NCI-H146 treated with DMSO at 0.1 percent for 48 hours (cell line): Measurements from ENCODE around the gene MCRIP2.
A peak's percentile ranks its signal among the peaks of the same experiment; 100 is the strongest.
"Not testable (repeated sequence)": the region's sequence is repeated elsewhere in the genome, so short reads cannot be mapped to it uniquely, and the experiment has no call there.

ENCODE experiments used
- DNase-seq: peaks from one replicate; lab custom pipeline; 2025; ENCODE audit not compliant: unreplicated experiment; lab: John Stamatoyannopoulos, UW

The MCRIP2 gene

DNA sequence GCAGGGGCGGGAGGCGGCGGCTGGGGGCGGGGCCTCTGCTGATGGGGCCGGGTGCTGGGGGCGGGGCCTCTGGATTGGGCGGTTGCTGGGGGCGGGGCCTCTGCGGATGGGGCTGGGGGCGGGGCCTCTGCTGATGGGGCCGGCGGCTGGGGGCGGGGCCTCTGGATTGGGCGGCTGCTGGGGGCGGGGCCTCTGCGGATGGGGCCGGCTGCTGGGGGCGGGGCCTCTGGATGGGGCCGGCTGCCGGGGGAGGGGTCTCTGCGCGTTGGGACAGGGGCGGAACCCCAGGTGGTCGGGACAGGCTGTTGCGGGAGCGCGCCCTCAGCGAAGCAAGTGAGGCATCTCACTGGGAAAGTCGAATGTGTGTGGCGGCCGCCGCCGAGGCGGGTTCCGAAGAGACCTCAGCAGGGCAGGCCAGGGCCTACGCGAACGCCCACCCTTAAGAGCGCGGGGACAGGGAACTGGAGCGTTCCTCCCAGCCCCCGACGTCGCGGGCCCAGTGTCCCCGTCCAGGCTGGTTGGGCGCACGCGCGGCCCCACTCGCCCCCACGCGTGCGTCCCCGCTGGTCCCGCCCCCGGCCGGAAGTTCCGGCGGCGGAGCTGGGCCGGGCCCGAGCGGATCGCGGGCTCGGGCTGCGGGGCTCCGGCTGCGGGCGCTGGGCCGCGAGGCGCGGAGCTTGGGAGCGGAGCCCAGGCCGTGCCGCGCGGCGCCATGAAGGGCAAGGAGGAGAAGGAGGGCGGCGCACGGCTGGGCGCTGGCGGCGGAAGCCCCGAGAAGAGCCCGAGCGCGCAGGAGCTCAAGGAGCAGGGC, 38.4 kb downstream of the MCRIP2 start, which contains the start of gene STUB1:
Gene STUB1 (plus strand): TSS at position 597 of the 811 bp plus-strand sequence. CDS start 116 bp downstream, at position 713.
- DNase-seq = peak; percentile 58

DNA sequence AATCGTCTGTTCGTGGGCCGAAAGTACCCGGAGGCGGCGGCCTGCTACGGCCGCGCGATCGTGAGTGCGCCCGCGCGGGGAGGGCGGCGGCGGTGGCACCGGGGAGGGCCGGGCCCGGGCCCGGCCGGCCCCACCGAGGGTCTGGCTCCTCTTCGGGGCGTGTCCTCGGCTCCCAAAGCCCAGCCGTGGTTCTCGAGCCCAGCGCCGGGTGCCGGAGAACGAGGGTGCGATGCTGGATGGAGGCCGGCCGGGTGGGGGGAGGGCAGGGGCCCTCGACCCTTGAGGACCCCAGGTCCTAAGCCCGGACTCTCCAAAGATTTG, 39.0 kb downstream of the MCRIP2 start:
- no peak for DNase-seq

DNA sequence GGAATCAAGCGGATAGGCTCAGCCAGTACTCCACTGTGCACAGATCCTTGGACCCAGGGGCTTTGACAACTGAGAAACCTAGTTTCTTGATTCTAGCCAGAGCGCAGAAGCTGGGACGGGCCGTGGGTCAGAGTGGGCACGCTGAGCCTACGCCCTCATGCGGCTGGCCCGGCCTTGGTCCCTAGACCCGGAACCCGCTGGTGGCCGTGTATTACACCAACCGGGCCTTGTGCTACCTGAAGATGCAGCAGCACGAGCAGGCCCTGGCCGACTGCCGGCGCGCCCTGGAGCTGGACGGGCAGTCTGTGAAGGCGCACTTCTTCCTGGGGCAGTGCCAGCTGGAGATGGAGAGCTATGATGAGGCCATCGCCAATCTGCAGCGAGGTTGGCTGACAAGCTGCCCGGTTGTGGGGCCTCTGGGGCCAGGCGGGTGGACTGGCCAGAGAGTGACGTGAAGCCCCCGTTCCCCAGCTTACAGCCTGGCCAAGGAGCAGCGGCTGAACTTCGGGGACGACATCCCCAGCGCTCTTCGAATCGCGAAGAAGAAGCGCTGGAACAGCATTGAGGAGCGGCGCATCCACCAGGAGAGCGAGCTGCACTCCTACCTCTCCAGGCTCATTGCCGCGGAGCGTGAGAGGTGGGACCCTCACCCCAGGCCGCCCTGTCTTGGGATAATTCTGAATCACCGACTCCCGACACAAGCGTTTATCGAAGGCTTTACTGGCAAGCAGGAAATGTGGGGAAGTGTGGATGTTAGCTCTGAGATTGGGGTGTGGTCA, 39.5 kb downstream of the MCRIP2 start:
- no peak for DNase-seq

DNA sequence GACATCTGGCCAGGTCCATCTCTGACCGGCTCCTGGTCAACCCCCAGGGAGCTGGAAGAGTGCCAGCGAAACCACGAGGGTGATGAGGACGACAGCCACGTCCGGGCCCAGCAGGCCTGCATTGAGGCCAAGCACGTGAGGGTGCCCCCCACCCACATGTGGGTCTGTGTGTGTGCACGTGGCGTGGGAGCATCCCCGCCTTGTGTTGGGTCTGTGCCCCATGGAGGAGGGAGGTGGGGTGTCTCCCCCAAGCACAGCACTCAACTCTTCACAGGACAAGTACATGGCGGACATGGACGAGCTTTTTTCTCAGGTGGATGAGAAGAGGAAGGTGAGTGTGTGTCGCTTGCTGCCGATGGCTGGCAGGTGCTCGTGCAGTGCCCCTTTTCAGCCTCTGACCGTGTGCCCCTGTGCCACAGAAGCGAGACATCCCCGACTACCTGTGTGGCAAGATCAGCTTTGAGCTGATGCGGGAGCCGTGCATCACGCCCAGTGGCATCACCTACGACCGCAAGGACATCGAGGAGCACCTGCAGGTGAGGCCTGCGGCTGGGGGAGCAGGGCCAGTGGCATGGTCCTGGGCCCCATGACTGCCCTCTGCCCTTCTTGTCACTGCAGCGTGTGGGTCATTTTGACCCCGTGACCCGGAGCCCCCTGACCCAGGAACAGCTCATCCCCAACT, 40.3 kb downstream of the MCRIP2 start:
- DNase-seq = no peak

DNA sequence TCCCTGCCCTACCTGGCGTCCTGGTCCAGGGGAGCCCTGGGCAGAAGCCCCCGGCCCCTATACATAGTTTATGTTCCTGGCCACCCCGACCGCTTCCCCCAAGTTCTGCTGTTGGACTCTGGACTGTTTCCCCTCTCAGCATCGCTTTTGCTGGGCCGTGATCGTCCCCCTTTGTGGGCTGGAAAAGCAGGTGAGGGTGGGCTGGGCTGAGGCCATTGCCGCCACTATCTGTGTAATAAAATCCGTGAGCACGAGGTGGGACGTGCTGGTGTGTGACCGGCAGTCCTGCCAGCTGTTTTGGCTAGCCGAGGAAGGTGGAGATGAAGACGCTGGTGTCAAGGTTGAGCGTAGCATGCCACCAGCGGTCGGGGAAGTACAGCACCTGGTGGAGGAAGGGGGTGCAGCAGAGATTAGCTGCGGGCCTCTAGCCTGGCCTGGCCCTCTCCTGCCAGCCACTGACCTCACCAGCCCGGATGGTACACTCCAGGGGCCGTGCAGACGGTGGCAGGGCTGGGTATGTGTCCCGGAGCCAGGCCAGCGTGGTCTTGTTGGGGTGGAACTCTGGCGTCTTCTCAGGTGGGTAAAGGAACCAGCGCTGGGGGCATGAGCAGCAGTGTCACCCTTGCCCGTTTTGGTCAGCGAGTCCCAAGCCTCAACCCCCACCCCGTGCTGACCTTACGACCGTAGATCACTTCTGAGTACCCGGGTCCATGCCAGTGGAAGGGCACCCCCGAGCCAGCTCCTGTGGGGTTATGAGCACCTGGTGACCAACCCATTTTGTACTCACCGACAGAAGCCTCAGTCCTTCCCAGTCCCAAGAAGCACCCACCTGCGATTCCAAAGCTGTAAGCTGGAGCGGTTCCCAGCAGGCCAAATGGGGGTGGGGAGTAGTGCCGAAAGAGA, 41.1 kb downstream of the MCRIP2 start:
- no peak for DNase-seq

DNA sequence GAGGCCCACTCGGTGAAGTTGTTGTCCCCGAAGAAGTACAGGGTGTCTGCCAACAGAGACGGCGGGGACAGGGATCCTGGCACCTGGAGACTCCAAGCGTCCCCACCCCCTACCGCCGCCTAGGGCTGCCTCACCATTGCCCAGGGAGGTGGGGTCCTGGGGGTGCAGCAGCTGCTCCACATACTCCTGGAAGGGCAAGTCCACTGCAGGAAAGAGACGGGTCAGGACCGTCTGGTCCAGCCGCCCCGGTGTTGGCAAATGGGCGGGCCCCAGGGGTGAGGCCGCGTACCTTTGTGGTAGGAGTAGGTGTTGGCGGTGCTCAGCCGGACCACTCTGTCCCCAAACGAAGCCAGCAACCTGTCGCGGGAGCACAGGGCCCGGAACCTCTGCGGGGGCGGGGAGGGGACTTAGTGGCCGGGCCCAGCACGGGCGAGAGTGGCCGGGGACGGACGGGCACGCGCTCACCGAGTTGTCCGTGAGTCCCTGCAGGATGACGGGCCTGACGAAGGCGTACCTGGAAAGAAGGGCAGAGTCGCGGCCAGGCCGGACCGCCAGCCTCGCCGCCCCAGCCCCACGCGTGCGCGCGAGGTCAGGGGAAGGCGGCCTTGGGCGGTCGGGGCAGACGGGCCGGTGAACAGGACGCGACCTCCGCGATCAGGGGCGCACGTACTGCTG, 41.9 kb downstream of the MCRIP2 start:
- no peak for DNase-seq

DNA sequence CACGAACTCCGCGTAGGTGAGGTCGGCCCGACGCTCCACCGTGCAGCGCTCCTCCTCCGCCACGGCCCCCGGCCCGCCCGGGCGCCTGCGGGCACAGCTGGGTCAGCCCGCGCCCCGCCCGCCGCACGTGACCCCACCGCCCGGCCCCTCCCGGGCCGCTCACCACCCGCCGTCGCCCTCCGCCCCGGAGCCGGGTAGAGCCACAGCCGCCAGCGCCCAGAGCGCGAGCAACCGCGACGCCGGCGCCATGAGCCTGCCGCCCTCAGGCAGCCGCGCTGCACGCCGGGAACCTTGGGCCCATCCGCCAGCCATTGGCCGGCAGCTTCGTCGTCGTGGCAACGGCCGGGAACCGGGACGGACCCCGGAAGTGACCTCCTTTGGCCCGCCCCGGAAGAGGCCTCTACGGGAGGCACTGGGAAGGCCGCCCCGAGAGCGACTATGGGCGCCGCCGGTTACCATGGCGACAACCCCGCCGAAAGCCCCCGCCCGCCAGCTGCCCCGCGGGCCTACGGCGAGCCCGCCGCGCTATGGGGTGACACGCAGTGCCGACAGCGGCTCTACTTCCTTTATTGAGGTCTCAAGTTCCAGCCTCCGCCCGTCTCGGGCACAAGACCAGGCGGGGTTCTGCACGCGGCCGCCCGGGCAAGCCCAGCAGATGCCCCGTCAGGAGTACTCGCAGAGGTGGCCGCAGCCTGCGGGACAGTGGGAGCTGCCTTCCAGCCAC, 42.6 kb downstream of the MCRIP2 start, which contains the start of gene JMJD8:
Gene JMJD8 (minus strand): TSS at position 264 of the 724 bp plus-strand sequence. CDS start 15 bp downstream, at position 249.
- peak; percentile 89 for DNase-seq

DNA sequence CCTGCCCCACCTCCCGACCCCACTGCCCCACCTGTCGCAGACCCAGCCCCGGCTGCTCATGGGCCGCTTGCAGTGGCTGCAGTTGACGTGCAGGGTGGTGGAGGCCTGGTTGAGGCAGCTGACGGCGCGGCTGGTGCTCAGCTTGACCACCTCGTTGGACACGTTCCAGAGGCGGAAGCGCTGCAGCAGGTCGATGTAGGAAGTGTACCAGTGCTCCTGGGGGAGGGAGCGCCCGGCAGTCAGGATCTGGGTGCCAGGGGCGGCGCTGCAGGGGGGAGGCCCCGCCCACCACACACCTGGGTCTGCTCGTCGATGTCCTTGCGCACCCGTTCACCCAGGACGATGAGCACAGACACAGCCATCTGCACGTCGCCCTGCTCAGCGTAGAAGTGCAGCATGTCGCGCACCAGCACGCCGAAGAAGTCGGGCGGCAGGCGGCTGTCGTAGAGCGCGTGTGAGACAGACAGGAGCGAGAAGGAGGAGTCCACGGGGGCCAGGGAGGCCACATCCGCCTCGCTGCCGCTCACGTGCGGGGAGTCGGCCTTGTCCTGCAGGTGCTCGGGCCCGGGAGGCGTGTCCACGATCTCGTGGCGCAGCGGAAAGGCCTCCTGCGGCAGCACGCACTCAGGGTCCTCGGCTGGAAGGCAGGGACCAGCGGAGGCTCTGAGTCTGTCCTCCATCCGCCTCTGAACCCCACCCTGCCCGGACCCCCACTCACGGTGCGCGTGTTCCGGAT, 43.5 kb downstream of the MCRIP2 start:
- no peak for DNase-seq

DNA sequence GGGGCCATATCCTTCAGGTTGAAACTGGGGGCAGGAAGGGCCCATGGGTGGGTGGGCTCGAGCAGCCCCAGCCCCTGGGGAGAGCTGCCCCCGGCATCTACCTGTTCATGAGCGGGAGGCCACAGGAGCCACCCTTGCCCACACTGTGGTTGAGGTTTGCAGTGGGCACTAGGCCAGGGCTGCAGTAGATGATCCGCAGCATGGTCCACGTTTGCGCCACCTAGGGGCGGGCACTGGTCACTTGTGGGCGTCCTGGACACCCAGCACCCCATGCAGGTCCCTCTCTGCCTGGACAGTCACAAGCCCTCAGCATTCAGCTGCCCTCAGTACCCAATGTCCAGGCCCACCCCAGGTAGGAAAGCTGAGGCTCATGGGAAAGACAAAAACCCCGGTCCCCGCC, 44.3 kb downstream of the MCRIP2 start:
- DNase-seq = no peak

DNA sequence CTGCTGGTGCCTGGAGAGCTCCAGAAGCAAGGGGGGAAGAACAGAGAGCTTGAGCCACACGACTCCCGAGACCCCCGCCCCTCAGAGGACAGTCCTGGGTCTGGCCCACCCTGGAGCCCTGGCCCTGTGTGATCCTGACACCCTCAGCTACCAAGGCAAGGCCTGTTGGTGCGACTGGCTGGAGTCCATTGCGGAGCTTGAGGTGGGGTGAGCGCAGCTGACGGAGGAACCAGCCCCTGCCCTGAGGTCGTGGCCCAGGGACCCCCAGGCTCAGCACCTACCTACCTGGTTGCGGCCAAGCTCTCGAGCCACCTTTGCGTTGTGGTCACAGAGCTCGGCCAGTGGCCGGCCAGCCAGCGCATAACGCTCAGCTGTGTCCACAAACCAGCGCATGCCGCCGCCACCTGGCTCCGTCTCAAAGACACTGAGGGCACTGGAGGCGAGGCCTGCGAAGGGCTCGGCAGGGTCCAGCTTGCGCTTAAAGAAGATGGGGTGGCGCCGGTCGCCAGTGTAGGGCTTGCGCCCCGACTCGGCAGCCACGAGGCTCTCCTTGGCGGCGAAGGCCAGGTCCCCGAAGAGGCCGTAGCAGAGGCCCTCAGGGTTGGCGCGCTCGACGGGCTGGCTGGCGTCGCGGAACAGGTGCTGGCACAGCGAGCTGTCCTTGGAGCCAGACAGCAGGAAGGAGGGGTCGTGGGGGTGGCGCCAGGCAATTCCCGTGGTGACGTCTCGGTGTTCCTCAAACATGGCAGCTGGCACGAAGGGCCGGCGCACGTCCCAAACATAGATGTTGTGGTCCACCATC, 45.0 kb downstream of the MCRIP2 start:
- no peak for DNase-seq

DNA sequence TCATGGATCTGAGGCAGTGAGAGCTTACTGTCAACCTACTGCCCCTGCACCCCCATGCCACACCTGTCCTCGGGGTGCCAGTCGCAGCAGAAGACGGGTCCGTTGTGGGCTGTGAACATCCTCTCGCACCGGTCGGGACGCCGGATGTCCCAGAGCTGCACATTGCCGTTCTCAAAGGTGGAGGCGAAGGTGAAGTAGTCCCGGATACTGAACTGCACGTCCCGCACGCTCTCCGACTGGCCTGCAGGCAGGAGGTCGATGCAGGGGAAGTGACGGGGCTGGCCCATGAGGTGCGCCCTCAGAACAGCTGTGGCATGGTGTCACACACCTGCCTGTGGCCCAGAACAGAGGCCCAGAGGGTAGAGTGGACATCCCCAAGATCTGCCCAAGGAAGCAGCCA, 45.9 kb downstream of the MCRIP2 start:
- DNase-seq = no peak

DNA sequence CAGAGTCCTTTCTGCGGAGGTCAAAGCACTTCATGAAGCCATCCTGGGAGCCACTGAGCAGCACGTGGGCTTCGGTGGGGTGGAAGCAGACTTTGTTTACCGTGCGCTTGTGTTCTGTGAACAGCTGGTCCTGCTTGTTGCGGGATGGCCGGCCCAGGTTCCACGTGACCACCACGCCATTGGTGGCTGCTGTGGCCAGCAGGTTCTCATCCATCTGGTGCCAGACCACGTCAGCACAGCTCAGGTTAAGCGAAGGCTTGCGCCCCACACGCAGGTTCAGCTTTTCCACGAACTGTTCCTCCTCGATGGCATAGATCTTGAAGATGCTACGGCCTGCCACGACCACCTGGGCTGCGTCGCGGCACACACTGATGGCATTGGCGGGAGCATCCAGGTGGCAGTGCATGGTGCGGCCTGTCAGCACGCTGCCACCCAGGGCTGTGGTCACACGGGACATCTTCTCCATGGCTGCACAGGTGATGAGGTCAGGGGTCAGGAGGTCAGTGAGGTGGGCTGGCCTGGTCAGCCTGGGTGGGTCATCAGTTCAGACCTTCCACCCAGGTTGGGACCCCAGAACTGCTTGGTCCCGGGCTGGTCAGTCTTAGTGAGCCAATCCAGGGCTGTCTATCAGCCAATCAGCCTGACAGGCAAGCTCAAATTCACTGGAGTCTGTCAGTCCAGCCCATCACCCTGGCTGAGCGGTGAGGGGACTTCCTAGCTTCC, 47.7 kb downstream of the MCRIP2 start:
- no peak for DNase-seq

DNA sequence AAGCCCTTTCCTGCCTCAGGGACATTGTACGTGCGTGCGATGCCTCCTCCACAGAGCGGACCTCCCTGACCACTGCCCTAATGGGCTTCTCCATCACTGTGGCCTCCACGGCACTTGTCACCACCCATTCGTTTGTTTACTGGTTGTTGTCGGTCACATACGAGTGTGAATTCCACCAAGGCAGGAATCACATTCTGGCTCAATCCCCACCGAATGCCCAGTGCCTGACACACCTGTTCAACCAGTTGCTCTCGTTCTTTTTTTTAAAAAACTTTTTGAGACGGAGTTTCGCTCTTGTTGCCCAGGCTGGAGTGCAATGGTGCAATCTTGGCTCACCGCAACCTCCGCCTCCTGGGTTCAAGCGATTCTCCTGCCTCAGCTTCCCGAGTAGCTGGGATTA, 49.6 kb downstream of the MCRIP2 start:
- not testable (repeated sequence) for DNase-seq

DNA sequence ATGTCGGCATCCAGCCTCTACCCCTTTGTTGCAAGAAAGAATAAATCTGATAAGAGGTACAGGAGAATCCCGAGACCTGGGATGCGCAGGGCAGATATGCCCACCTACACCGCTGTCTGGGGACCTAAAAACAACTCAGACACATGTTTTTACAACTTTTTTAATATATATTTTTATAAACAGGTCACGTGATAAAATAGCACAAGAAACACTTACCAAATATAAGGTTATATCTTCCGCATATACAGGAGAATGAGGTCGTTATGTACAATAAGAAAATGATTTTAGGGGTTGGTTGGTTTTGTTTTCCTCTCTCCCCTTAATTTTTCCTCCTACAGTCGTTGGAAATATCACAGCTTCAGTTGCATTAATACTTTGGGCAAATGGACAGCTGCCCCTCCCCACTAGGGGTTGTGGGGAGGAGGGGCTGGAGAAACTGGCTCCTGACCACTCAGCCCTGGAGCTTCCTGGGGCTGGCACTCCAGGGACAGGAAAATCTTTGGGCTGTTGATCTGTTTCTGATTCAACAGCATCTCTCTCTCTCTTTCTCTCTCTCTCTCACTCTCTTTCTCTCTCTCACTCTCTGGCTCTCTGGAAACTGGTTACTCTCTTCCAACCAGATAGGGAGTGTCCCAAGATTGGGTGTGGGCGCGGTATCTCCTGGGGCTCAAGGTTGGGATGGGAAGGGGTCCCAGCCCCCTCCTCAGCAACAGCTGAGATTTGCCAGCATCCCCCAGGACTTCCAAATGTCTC, 50.9 kb downstream of the MCRIP2 start:
- DNase-seq = no peak

DNA sequence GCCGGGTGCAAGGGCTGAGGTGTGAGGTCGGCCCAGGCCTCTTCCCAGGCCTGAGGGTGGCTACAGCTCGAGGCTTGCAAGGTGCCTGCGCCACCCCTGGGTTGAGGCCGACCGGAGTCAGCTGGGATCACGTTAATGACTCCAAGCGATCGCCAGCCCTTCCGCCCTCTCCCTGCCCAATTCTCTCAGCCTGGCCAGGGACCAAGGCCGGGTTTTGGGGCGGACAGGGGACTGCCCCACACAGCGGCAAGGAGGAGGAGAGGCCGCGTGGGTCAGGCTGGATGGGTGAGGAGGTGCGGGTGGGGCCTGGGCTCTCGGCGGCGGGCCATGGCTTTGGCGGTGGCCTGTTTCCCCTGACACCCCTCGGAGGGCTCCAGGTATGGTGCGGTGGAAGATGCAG, 51.7 kb downstream of the MCRIP2 start:
- DNase-seq = no peak

DNA sequence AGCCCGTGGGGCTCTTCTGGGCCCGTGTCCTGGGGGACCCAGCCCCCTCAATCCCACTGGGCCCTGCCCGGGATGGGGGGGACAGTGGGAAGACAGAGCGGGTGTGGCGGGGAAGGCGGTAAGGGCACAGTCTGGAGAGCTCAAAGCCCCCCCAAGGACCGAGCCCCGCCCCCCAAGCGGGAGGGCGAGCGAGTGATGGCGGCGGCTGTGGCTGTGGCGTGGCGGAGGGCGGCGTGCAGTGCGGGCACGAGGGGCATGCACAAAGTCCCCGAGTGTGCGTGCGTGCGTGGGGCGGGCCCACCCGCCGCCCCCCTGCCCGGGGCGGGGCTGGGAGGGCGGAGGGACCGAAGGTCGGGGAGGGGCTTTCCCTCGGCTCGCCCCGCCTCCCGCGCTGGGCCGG, 52.1 kb downstream of the MCRIP2 start:
- DNase-seq = no peak
